ENCODE results near the gene ASPSCR1.

The ASPSCR1 gene

GRCh38 chr17:82022981-82023446 lies 45.6 kb downstream of the ASPSCR1 start, which contains the start of gene LRRC45:
Gene LRRC45, plus strand, starts transcription at chr17:82023305. Its CDS starts 339 bp downstream, at chr17:82023644.
- H2BK12ac ChIP-seq (ENCODE audit: low read length) = peak within 1 kb of the TSS; percentile 90
- H2BK15ac ChIP-seq (ENCODE audit: low read length) = peak within 1 kb of the TSS; percentile 96
- H4K91ac ChIP-seq (ENCODE audit: low read depth, low read length, poor library complexity) = no peak within 1 kb of the TSS
- peak within 1 kb of the TSS; percentile 98 for H2AK5ac ChIP-seq (ENCODE audit: low read depth, low read length)
- H2BK120ac ChIP-seq (ENCODE audit: low read depth, low read length) = peak within 1 kb of the TSS; percentile 8
- peaks cover 9 to 16% of the 10 kb centered on the region in 2 donors for H3K4me1 ChIP-seq (ENCODE audit: control insufficient read depth in 2 of 2, insufficient read depth in 1 of 2, low read depth in 1 of 2, low read length in 2 of 2)
- H3K9ac ChIP-seq (ENCODE audit: low read depth, low read length, poor library complexity) = peak within 1 kb of the TSS; percentile 98
- peaks cover 20 to 26% of the 10 kb centered on the region in 2 donors for H3K36me3 ChIP-seq (replicated peaks in 1 of 2; ENCODE audit: control insufficient read depth in 2 of 2, insufficient read depth in 2 of 2, low read length in 2 of 2)
- H3K27me3 ChIP-seq (ENCODE audit: control insufficient read depth in 3 of 3, insufficient read depth in 3 of 3, low read depth in 1 of 3, low read length in 3 of 3) = no peaks in the 10 kb centered on the region
- peaks cover 30% of the 10 kb centered on the region for H3K79me1 ChIP-seq (ENCODE audit: low read depth, low read length)
- no CpG with 5 or more reads among the region's 42 CpGs for WGBS, 2 donors (ENCODE audit: extremely low coverage in 2 of 2, insufficient read length in 2 of 2, insufficient replicate concordance in 1 of 2)
- H3K14ac ChIP-seq (ENCODE audit: low read length) = peak within 1 kb of the TSS; percentile 94
- H3K18ac ChIP-seq (ENCODE audit: low read length) = peak within 1 kb of the TSS; percentile 96
- peak within 1 kb of the TSS; percentile 99 for H3K4me2 ChIP-seq (ENCODE audit: insufficient read depth, low read length, poor library complexity, severe bottlenecking)
- H3K9me3 ChIP-seq (replicated peaks in 1 of 2; ENCODE audit: control insufficient read depth in 2 of 2, insufficient read depth in 1 of 2, low read depth in 1 of 2, low read length in 2 of 2) = peaks cover 0 to 2% of the 10 kb centered on the region in 2 donors
- H3K4ac ChIP-seq (ENCODE audit: low read length) = peak within 1 kb of the TSS; percentile 66
- no peak within 1 kb of the TSS for H3K27ac ChIP-seq (replicated peaks; ENCODE audit: low read length)
- peak within 1 kb of the TSS; percentile 93 to 98 for H3K4me3 ChIP-seq (ENCODE audit: low read length in 2 of 2)
- H2BK5ac ChIP-seq (ENCODE audit: low read length) = peak within 1 kb of the TSS; percentile 90
- peak; percentile 99 for DNase-seq (ENCODE audit: low spot score)
- H3K23ac ChIP-seq (ENCODE audit: low read depth, low read length, poor library complexity) = peak within 1 kb of the TSS; percentile 91
- H4K8ac ChIP-seq (ENCODE audit: low read depth, low read length) = no peak within 1 kb of the TSS
- H2AFZ ChIP-seq (ENCODE audit: low read length) = peak within 1 kb of the TSS; percentile 97

DNA sequence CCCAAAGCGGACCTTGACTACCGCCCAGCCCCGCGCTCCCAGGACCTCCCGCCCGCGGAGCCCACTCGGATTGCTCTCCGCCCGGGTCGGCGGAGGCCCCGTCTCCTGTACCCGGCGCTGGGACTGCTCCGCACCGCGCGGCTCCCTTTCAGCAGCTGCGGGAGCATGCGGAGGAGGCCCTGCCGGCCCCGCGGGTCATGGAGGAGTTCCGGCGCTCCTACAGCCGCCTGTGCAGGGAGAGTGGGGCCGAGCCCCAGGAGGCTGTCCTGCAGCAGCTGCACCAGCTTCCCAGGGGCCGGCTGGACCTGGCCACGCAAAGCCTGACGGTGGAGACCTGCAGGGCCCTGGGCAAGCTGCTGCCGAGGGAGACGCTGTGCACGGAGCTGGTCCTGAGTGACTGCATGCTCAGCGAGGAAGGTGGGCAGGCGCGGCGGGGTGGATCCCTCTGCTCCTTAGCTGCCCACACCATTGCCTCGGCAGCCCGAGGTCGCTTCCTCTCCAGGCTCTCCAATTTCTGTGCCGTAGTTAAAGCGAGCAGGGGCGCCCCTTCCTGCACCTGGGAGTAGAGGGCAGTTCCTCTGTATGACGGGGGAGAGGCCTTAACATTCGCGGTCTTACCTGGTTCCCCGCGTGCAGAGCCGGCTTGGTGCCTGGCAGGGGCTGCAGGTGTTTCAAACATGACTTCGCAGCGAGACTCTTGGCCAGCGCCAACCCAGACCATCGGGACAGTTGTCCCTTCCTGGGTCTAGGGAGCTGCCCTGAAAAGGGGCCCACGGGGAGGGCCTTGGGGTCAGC lies 46.2 kb downstream of the ASPSCR1 start:
- DNase-seq (ENCODE audit: low spot score) = no peak

GRCh38 chr17:82024859-82025258 lies 47.4 kb downstream of the ASPSCR1 start:
- Histone ChIP-seq H3K9ac (ENCODE audit: low read depth, low read length, poor library complexity) (peak overlapping the region; percentile 81), H3K4me3 (ENCODE audit: low read length in 2 of 2) (no peak overlapping the region), H2BK15ac (ENCODE audit: low read length) (no peak overlapping the region), H3K4ac (ENCODE audit: low read length) (no peak overlapping the region), H3K14ac (ENCODE audit: low read length) (no peak overlapping the region), H4K8ac (ENCODE audit: low read depth, low read length) (no peak overlapping the region), H3K4me2 (ENCODE audit: insufficient read depth, low read length, poor library complexity, severe bottlenecking) (no peak overlapping the region), H3K4me1 (ENCODE audit: control insufficient read depth in 2 of 2, insufficient read depth in 1 of 2, low read depth in 1 of 2, low read length in 2 of 2) (peaks cover 9 to 16% of the 10 kb centered on the region in 2 donors), H3K18ac (ENCODE audit: low read length) (no peak overlapping the region), H2BK12ac (ENCODE audit: low read length) (no peak overlapping the region), H3K27ac (replicated peaks; ENCODE audit: low read length) (no peak overlapping the region), H2AFZ (ENCODE audit: low read length) (no peak overlapping the region), H2BK5ac (ENCODE audit: low read length) (peak overlapping the region; percentile 90), H2AK5ac (ENCODE audit: low read depth, low read length) (no peak overlapping the region), H3K36me3 (replicated peaks in 1 of 2; ENCODE audit: control insufficient read depth in 2 of 2, insufficient read depth in 2 of 2, low read length in 2 of 2) (peaks cover 17 to 28% of the 10 kb centered on the region in 2 donors), H3K23ac (ENCODE audit: low read depth, low read length, poor library complexity) (peak overlapping the region; percentile 65), H3K9me3 (replicated peaks in 1 of 2; ENCODE audit: control insufficient read depth in 2 of 2, insufficient read depth in 1 of 2, low read depth in 1 of 2, low read length in 2 of 2) (peaks cover 0 to 2% of the 10 kb centered on the region in 2 donors), H2BK120ac (ENCODE audit: low read depth, low read length) (no peak overlapping the region), H4K91ac (ENCODE audit: low read depth, low read length, poor library complexity) (no peak overlapping the region), H3K79me1 (ENCODE audit: low read depth, low read length) (peaks cover 24% of the 10 kb centered on the region), H3K27me3 (ENCODE audit: control insufficient read depth in 3 of 3, insufficient read depth in 3 of 3, low read depth in 1 of 3, low read length in 3 of 3) (no peaks in the 10 kb centered on the region)
- no CpG with 5 or more reads among the region's 17 CpGs for WGBS, 2 donors (ENCODE audit: extremely low coverage in 2 of 2, insufficient read length in 2 of 2, insufficient replicate concordance in 1 of 2)
- DNase-seq (ENCODE audit: low spot score) = no peak

More for the DNA sequence above, 46.2 kb downstream of the ASPSCR1 start:
- H3K79me1 ChIP-seq (ENCODE audit: low read depth, low read length) = peaks cover 30% of the 10 kb centered on the region
- peak overlapping the region; percentile 66 for H3K4ac ChIP-seq (ENCODE audit: low read length)
- peak overlapping the region; percentile 75 for H2BK12ac ChIP-seq (ENCODE audit: low read length)
- H3K27me3 ChIP-seq (ENCODE audit: control insufficient read depth in 3 of 3, insufficient read depth in 3 of 3, low read depth in 1 of 3, low read length in 3 of 3) = no peaks in the 10 kb centered on the region
- H4K8ac ChIP-seq (ENCODE audit: low read depth, low read length) = no peak overlapping the region
- H3K18ac ChIP-seq (ENCODE audit: low read length) = peak overlapping the region; percentile 96
- H2BK120ac ChIP-seq (ENCODE audit: low read depth, low read length) = peak overlapping the region; percentile 8
- peak overlapping the region; percentile 99 for H3K4me2 ChIP-seq (ENCODE audit: insufficient read depth, low read length, poor library complexity, severe bottlenecking)
- peak overlapping the region; percentile 88 to 93 for H3K4me3 ChIP-seq (ENCODE audit: low read length in 2 of 2)
- H3K27ac ChIP-seq (replicated peaks; ENCODE audit: low read length) = no peak overlapping the region
- H3K9ac ChIP-seq (ENCODE audit: low read depth, low read length, poor library complexity) = peak overlapping the region; percentile 98
- H2AK5ac ChIP-seq (ENCODE audit: low read depth, low read length) = peak overlapping the region; percentile 98
- peak overlapping the region; percentile 94 for H3K14ac ChIP-seq (ENCODE audit: low read length)
- peaks cover 21% of the 10 kb centered on the region in 2 donors for H3K36me3 ChIP-seq (replicated peaks in 1 of 2; ENCODE audit: control insufficient read depth in 2 of 2, insufficient read depth in 2 of 2, low read length in 2 of 2)
- H3K23ac ChIP-seq (ENCODE audit: low read depth, low read length, poor library complexity) = peak overlapping the region; percentile 73
- H3K9me3 ChIP-seq (replicated peaks in 1 of 2; ENCODE audit: control insufficient read depth in 2 of 2, insufficient read depth in 1 of 2, low read depth in 1 of 2, low read length in 2 of 2) = peaks cover 0 to 2% of the 10 kb centered on the region in 2 donors
- H2BK15ac ChIP-seq (ENCODE audit: low read length) = peak overlapping the region; percentile 96
- H3K4me1 ChIP-seq (ENCODE audit: control insufficient read depth in 2 of 2, insufficient read depth in 1 of 2, low read depth in 1 of 2, low read length in 2 of 2) = peaks cover 9 to 16% of the 10 kb centered on the region in 2 donors
- peak overlapping the region; percentile 97 for H2AFZ ChIP-seq (ENCODE audit: low read length)
- WGBS, 2 donors (ENCODE audit: extremely low coverage in 2 of 2, insufficient read length in 2 of 2, insufficient replicate concordance in 1 of 2) = no CpG with 5 or more reads among the region's 55 CpGs
- H2BK5ac ChIP-seq (ENCODE audit: low read length) = peak overlapping the region; percentile 90
- H4K91ac ChIP-seq (ENCODE audit: low read depth, low read length, poor library complexity) = no peak overlapping the region

All from neuronal stem cell (in vitro differentiated cells).